ENCODE results near the gene CARNS1. TPM values are rescaled to one million over a fixed set of nuclear protein-coding genes. Genes with fewer than 3 reads are reported as not detected.
A peak's percentile ranks its signal among the peaks of the same experiment; 100 is the strongest.

The CARNS1 gene
- total and polyA plus RNA-seq, 9 of the 15 experiments (the other 6 are each of a cell fraction or from before 2014, with no cell fraction given), result 0.01 to 0.18 (median 0.06) TPM; not detected in 3

- TF ChIP-seq, protein P1, sequence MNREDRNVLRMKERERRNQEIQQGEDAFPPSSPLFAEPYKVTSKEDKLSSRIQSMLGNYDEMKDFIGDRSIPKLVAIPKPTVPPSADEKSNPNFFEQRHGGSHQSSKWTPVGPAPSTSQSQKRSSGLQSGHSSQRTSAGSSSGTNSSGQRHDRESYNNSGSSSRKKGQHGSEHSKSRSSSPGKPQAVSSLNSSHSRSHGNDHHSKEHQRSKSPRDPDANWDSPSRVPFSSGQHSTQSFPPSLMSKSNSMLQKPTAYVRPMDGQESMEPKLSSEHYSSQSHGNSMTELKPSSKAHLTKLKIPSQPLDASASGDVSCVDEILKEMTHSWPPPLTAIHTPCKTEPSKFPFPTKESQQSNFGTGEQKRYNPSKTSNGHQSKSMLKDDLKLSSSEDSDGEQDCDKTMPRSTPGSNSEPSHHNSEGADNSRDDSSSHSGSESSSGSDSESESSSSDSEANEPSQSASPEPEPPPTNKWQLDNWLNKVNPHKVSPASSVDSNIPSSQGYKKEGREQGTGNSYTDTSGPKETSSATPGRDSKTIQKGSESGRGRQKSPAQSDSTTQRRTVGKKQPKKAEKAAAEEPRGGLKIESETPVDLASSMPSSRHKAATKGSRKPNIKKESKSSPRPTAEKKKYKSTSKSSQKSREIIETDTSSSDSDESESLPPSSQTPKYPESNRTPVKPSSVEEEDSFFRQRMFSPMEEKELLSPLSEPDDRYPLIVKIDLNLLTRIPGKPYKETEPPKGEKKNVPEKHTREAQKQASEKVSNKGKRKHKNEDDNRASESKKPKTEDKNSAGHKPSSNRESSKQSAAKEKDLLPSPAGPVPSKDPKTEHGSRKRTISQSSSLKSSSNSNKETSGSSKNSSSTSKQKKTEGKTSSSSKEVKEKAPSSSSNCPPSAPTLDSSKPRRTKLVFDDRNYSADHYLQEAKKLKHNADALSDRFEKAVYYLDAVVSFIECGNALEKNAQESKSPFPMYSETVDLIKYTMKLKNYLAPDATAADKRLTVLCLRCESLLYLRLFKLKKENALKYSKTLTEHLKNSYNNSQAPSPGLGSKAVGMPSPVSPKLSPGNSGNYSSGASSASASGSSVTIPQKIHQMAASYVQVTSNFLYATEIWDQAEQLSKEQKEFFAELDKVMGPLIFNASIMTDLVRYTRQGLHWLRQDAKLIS (CRISPR knock-in tag; IDR thresholded peaks at IDR 0.05), result no peak
Observed at GRCh38 chr11:67370351-67371076, 45.0 kb upstream of the CARNS1 start (continued).

DNA sequence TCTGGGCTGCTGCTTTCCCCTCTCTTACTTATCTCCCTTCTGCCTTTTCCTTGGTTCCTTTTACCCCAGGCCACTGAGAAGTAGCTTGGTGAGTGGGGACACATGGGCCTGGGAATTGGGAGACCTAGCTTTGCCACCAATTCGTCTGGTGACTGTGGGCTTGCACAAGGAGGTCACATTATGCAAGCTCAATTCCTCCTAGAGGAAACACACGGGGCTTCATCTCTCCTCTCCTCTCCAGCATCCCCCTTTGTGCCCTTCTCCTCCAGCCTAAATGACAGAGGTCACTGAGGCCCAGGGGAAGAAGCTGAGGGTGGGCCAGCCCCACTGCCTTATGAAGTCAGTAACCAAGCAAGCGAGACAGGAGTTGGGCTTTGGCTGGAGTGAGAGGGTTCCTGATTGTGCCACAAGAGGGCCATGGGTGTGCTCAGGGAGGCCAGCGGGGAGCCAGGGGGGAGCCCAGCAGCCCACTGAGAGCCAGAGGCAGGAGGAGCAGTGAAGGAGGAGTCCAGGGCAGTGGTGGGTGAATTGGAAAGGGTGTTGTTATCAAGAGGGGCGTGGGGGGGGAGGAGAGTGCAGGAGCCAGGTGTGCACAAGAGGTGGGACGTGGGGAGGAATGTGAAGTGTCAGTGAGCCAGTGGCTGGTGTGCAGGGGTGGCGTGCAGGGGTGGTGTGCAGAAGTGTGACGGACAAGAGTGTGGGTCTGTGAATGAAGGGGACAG is 44.1 kb upstream of the CARNS1 start:
- Histone ChIP-seq H3K9me1 (ENCODE audit: control insufficient read depth, insufficient read depth, low read length) (no peaks in the 10 kb centered on the region), H3K27me3 (ENCODE audit: control insufficient read depth in 2 of 2, insufficient read depth in 2 of 2, low read length in 2 of 2) (no peaks in the 10 kb centered on the region), H3K4me1 (replicated peaks in 1 of 2; ENCODE audit: control insufficient read depth in 2 of 2, insufficient read depth in 2 of 2, low read length in 2 of 2) (peaks cover 53 to 75% of the 10 kb centered on the region in 2 experiments), H3K9ac (ENCODE audit: insufficient read depth in 1 of 2, low read depth in 2 of 2, low read length in 2 of 2) (peak overlapping the region; percentile 34 to 95; a peak in 3 of 4 replicates), H3K79me2 (ENCODE audit: control insufficient read depth, insufficient read depth, low read length) (peaks cover 39% of the 10 kb centered on the region; the same call in 2 of the 3 replicates), H4K20me1 (replicated peaks; ENCODE audit: control insufficient read depth, insufficient read depth, low read length) (no peaks in the 10 kb centered on the region), H3K27ac (ENCODE audit: extremely low read depth, low read depth, low read length) (peak overlapping the region; percentile 67; the same call in 2 of the 3 replicates), H3K9me3 (replicated peaks; ENCODE audit: control insufficient read depth, insufficient read depth, low read depth, low read length) (no peaks in the 10 kb centered on the region), H3K4me2 (ENCODE audit: insufficient read depth, low read length) (peak overlapping the region; percentile 60), H2AFZ (ENCODE audit: low read depth, low read length) (no peak overlapping the region), H3K36me3 (ENCODE audit: control insufficient read depth, insufficient read depth, low read length) (no peaks in the 10 kb centered on the region), H3K4me3 (0 out of 2 replicates have a peak overlapping the region, but pooled peaks have one; percentile 96)
- CTCF ChIA-PET (ENCODE audit: low intra/inter-chr PET ratio), result no interaction called here
- ATAC-seq (peak; percentile 47), FAIRE-seq (peak; percentile 65), DNase-seq (ENCODE audit: extremely low read depth in 1 of 4, low spot score in 3 of 4) (peak; percentile 58 to 67 (median 63))
- TSS peak; percentile 56 for BruUV-seq (replicated peaks)
- intact Hi-C loops (cut with micrococcal nuclease) (no loop called here), in situ Hi-C loops (cut with MboI) (no loop called here)
- WGBS (ENCODE audit: insufficient coverage, low coverage, missing lambda C conversion rate), result 55% methylated on average over 7 of the region's 8 CpGs
- POLR2A ChIA-PET, result interaction anchor here (0.6 to 3.0 kb wide), 8 partner anchors 8 to 85 kb away, joined by 3 to 10 read pairs (median 4); partner anchors contain the start of gene POLD4
- TF ChIP-seq HMGN3 (IDR thresholded peaks at IDR 0.05; ENCODE audit: borderline replicate concordance, extremely low read depth, insufficient read length, low read depth, low read length) (no peak), HLTF (IDR thresholded peaks at IDR 0.05) (peak; percentile 87; the same call in 1 of the 2 replicates), ZHX1 (conservative IDR thresholded peaks at IDR 0.05; ENCODE audit: low read length) (no peak), BACH1 (tag; IDR thresholded peaks at IDR 0.05) (no peak), SREBF2 (CRISPR knock-in tag; IDR thresholded peaks at IDR 0.05) (no peak)
- TF ChIP-seq, protein P2, sequence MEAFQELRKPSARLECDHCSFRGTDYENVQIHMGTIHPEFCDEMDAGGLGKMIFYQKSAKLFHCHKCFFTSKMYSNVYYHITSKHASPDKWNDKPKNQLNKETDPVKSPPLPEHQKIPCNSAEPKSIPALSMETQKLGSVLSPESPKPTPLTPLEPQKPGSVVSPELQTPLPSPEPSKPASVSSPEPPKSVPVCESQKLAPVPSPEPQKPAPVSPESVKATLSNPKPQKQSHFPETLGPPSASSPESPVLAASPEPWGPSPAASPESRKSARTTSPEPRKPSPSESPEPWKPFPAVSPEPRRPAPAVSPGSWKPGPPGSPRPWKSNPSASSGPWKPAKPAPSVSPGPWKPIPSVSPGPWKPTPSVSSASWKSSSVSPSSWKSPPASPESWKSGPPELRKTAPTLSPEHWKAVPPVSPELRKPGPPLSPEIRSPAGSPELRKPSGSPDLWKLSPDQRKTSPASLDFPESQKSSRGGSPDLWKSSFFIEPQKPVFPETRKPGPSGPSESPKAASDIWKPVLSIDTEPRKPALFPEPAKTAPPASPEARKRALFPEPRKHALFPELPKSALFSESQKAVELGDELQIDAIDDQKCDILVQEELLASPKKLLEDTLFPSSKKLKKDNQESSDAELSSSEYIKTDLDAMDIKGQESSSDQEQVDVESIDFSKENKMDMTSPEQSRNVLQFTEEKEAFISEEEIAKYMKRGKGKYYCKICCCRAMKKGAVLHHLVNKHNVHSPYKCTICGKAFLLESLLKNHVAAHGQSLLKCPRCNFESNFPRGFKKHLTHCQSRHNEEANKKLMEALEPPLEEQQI (IDR thresholded peaks at IDR 0.05), result no peak

All from K562 (cell line).